GM23248 (cell line): ENCODE data around the gene SORL1-AS1.

Experiments
- EZH2 ChIP-seq: fragments of 200-600 bp; sonication (generic); IDR thresholded peaks from 2 replicates; pipeline ENCODE4 v1.6.1; 2018; ENCODE audit warnings: antibody characterized with exemption, mild to moderate bottlenecking; ENCODE audit not compliant: insufficient read depth, poor library complexity, severe bottlenecking
- EZH2phosphoT487 ChIP-seq: fragments of 200-600 bp; sonication (generic); IDR thresholded peaks from 2 replicates; pipeline ENCODE4 v1.6.1; 2018; ENCODE audit warnings: antibody characterized with exemption, moderate library complexity, mild to moderate bottlenecking, low read depth; ENCODE audit not compliant: insufficient read depth

DNA sequence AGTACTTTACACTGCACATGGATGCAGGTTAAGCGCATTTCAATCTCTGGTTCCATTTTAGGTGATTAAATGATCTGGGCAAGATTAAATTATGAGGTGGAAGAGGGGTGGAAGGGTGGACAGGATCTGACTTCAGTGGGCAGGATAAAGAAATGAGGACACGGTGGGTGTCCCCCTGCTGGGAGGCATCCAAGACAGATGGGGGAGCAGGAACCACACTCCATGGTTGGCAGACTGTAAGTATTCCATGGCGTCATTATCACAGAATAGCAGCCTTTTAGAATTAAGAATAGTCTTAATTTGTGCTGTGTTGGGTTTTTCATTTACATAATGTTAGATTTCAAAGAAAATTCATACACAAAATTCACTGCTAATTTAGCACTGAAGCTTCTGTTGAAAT, 8.2 kb downstream of the SORL1-AS1 start:
- TF ChIP-seq EZH2phosphoT487 (no peak), EZH2 (no peak)
